ENCODE data around the gene YAF2.
A peak's percentile ranks its signal among the peaks of the same experiment; 100 is the strongest.

Gene YAF2

DNA sequence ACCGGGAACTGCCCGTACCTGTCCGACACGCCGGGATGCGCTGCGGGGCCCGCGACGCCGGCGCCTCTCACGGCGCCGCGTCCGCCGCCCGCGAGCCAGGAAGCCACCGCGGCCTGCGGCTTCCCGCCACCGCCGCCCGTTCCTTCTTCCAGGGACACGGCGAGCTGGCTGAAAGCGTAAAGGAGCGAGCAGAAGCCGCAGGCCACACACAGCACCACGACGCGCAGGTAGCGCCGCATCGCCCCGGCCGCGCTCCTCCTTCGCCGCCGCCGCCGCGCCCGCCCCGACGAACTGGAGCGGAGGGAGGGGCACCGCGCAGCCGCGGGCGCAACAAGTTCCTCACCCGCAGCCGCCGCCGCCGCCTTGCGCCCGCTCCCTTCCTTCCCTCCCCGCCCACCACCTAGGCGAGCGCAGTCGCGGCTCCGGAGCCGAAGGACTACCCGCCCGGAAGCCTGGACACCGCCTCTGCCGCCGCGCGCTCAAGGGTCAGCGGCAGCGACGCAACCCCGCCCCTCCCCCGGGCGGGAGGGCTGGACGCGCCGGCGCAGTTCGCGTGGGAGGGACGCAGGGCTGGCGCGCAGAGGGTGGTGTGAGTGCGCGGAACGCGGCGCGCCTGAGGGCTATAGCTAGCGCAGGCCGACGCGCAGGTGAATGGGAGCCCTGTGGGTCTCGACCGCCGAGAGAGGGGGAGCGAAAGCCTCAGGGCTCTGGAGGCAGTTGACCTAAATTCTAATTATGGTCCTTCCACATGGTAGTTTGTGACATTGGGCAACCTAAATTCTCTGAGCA, 93.4 kb downstream of the YAF2 start, which contains the start of gene GXYLT1:
Gene GXYLT1 (minus strand): TSS at position 467 of the 789 bp plus-strand sequence. CDS start 228 bp downstream, at position 239.
- DNase-seq (ENCODE audit: low read depth): peak; percentile 89

DNA sequence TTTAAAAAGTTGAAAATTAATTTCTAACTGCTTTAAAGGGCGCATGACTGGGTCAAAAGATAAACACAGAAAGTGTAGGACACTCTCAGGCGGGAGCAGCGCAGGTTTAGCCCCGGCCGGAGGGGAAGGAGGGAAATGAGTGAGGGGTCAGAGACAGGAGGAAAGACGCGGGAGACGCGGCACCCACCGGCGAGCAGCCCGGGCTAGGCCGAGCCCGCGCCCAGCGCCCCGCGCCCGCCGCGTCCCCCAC, 94.0 kb downstream of the YAF2 start:
- DNase-seq (ENCODE audit: low read depth): no peak

DNA sequence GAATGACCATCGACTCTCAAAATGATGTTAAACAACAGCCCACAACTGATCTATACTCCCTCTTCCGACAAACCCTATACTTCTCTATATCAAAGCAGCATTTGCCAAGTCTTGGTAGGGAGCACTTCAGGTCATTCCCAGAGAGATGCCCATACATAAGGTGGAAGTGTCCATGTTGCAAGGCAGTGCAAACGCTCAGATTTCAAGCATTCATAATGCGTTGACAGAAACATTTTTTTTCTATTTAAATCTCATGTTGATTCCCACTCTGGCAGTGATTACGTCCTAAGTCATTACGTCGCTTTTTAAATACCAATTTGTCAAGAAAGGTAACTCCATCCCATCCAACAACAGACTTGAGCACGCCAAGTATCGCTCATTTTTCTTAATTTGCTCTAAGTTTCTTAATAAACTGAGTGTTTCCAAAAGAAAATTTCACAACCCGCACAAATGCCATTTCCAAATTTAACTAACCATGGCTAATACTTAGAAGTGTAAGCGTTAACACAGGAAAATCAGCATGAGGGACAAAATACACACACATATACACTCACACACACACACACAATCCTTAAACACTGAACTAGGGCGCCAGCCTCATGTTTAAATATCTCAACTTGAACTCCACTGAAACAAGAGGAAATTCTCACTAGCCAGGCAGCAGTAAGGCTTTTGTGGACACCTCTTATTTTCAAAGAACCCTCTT, 94.4 kb downstream of the YAF2 start:
- no peak for DNase-seq (ENCODE audit: low read depth)

GRCh38 chr12:42141981-42142606, 96.0 kb downstream of the YAF2 start:
- DNase-seq (ENCODE audit: low read depth): no peak

- no peak for DNase-seq (ENCODE audit: low read depth)
Observed at GRCh38 chr12:42140901-42141300, 97.1 kb downstream of the YAF2 start.

DNA sequence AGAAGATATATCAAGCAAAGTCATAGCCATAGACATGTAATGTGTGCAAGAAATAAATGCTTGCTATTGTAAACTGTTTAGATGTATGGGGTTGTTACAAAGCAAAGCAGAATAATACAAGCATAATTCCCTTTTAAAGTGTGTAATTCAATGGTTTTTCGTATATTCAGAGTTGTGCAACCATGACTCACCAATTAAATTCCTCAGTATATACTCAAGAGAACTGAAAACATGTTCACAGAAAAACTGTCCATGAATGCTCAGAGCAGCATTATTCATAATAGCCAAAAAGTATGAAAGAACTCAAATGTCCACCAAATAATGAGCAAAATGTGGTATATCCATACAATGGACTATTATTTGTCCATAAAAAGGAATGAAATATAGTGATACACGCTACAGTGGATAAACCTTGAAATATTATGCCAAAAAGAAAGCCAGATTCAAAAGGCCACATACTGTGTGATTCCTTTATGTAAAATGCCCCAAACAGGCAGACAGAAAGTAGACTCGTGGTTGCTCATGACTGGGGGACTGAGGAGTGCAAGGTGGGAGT, 102.7 kb downstream of the YAF2 start:
- DNase-seq (ENCODE audit: low read depth): peak; percentile 71

GRCh38 chr12:42130672-42131402, 107.2 kb downstream of the YAF2 start:
- DNase-seq (ENCODE audit: low read depth): no peak

DNA sequence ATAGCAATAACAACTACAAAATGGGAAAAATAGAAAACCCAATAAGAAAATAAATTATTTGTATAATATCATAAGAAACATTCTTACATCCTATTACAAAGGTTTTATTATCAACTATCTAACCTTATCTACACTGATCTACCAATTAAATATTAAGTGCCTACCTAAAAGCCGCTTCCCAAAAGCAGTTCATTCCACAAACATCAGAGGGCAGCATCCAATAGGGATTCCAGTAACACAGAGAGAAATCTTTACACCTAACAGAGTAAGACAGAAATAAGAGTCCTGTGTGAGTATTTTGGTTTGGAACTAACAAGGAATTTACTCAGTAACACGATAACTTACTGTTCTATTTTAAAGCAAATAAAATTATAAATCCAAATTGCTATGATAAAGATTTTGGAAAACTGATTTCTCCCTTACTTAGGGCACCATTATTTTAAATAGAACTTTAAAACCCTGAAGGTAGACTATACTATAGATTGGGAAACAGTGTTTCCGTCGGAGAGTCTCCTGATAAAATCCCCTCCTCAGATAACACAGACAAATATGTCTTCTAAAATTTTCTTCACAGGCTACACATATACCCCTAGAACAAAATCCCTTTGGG, 108.3 kb downstream of the YAF2 start:
- DNase-seq (ENCODE audit: low read depth): peak; percentile 61

DNA sequence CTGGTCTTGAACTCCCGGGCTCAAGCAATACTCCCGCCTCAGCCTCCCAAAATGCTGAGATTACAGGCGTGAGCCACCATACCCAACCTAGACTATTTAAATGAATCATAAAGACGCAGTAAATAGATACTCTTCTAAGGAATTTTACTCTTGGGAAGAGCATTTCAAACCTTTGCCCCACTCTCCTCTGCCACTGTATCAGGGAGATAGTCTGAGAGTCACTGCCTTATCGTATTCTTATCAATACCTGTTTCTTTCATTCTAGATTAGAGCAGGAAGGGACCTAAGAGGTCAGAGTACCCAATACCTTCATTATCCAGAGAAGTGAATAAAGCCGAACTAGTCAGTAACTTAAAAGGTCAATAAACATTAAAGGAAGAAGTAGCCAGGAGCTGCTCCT, 109.2 kb downstream of the YAF2 start:
- no peak for DNase-seq (ENCODE audit: low read depth)

GRCh38 chr12:42128327-42128726, 109.7 kb downstream of the YAF2 start:
- DNase-seq (ENCODE audit: low read depth): no peak

- DNase-seq (ENCODE audit: low read depth): no peak
Observed at GRCh38 chr12:42126963-42127362, 111.1 kb downstream of the YAF2 start.

DNA sequence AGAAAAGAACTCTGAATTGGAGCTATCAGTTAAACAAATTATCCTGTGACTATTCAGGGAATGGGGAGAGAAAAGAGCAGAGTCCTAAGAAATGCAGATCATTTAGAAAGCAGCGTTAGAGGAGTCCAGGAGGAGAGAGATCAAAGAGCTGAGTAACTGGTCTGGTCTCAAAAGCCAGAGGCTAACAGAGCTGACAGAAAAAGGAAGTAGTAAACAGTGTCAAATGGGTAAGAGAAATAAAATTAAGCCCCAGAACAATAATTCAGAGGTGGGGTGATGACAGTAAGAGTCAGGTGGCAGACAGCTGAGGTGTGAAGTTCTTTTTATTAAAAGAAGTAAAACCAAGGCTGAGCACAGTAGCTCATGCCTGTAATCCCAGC, 112.7 kb downstream of the YAF2 start:
- DNase-seq (ENCODE audit: low read depth): no peak

DNA sequence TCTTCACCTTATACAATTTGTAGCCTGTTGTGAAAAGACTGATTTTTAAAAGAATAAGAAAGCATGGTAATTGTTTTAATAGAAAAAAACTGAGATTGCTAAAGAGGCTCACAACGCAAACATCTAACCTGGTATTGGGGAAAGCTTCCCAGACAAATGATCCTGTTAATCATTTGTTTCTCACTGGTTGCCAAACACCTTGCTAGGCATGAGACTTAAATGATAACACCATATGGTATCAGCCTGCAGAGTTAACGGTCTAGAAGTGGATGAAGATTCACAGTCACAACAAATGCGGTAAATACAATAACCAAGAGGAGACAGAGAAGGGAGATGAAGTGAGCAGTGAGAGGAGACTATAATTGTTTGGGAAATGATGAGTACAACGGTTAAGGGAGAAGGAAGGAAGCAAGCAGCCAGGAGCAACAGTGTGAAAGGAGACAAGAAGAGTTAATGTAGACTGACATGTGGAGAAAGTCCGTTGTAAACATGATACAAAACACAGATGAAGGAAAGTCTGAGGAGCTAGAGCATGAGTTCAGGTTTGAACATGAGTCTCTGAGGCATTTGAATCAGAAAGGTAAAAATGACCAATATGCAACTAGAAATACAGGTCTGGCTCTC, 113.2 kb downstream of the YAF2 start:
- DNase-seq (ENCODE audit: low read depth): no peak

DNA sequence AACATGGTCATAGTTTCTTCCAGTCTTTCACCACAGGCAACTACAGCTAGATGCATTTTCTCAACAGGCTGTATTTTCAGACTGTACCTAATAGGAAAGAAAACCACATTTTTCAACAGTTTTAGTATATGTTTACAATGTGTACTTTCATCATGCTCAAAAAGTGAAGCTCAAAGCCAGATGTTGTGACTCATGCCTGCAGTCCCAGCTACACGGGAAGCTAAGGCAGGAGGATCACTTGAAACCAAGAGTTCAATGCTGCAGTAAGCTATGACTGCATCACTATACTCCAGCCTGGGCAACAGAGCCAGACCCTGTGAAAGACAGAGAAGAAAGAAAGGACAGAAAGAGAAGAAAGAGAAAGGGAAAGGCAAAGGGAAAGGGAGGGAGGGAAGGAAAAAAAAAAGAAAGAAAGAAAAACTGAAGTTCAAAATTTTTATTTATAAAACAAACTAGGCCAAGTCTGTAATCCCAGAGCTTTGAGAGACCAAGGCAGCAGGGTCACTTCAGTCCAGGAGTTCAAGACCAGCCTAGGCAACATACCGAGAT, 118.9 kb downstream of the YAF2 start:
- peak; percentile 52 for DNase-seq (ENCODE audit: low read depth)

- no peak for DNase-seq (ENCODE audit: low read depth)
Observed at GRCh38 chr12:42118136-42118879, 119.7 kb downstream of the YAF2 start.

DNA sequence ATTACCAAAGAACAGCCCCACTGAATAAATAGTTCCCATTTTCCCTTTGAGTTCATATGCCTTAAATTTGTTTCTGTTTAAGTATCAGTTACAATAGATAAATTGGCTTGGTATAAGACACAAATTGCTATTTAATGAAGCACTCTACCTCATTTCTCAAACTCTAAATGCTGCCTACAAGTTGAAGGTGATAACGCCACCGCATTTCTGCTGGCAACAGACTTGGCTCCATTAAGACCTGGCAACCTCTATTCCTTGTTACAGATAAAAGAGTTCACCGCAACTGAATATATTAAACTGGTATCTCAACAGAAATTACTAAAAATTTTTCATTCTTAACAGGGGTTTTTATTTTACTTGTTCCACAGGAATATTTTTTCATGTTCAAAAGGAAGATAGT, 129.0 kb downstream of the YAF2 start:
- DNase-seq (ENCODE audit: low read depth): no peak
